ENCODE data around the gene CKLF.

DNA sequence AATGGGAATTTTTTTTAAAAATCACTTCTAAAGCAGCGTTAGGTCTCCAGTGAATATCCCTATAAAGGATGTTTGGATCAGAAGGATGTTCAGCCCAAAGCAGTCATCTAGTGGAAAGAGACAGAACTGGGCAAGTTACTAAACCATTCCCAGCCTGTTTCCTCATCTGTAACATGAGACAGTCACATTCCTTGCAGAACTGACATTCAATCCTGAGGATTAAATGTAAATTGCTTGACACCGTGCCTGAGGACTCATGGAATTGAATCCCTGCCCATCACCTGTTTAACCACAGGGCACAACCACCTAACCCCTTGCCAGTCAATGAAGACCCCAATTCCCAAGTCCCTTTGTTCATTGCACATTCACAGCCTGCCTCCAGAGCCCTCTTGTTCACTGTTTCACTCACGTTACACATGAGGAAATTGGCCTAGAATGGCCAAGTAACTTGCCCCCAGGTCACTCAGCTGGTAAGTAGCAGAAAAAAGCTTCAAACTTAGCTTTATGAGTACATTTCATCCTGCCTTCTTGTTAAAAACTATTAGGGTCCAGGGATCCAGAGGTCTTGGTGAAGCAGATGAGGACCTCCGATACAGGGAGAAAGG, 28.3 kb downstream of the CKLF start:
- TF ChIP-seq, protein P1, sequence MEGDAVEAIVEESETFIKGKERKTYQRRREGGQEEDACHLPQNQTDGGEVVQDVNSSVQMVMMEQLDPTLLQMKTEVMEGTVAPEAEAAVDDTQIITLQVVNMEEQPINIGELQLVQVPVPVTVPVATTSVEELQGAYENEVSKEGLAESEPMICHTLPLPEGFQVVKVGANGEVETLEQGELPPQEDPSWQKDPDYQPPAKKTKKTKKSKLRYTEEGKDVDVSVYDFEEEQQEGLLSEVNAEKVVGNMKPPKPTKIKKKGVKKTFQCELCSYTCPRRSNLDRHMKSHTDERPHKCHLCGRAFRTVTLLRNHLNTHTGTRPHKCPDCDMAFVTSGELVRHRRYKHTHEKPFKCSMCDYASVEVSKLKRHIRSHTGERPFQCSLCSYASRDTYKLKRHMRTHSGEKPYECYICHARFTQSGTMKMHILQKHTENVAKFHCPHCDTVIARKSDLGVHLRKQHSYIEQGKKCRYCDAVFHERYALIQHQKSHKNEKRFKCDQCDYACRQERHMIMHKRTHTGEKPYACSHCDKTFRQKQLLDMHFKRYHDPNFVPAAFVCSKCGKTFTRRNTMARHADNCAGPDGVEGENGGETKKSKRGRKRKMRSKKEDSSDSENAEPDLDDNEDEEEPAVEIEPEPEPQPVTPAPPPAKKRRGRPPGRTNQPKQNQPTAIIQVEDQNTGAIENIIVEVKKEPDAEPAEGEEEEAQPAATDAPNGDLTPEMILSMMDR (conservative IDR thresholded peaks at IDR 0.05) = no peak; the same call in 1 of the 2 replicates
- TF ChIP-seq ZFX (IDR thresholded peaks at IDR 0.05) = no peak
